Brain microvascular endothelial cell (primary cell): ENCODE data around the gene SLC9A3.

ENCODE experiments used
- DNase-seq: peaks from one replicate; pipeline ENCODE4 v3.0.0-alpha.2; 2020
- H3K27ac ChIP-seq: fragments of 250-450 bp; sonication (Bioruptor Pico); 2 replicates; pipeline ENCODE4 v1.5.1; 2020; ENCODE audit warnings: mild to moderate bottlenecking, moderate library complexity
- H3K27me3 ChIP-seq: fragments of 250-450 bp; sonication (Bioruptor Pico); replicated peaks from 2 replicates; pipeline ENCODE4 v1.5.1; 2020; ENCODE audit warnings: mild to moderate bottlenecking
- H3K36me3 ChIP-seq: fragments of 250-450 bp; sonication (Bioruptor Pico); replicated peaks from 2 replicates; pipeline ENCODE4 v1.5.1; 2020; ENCODE audit warnings: mild to moderate bottlenecking
- H3K4me3 ChIP-seq: 2 replicates; pipeline ENCODE4 v1.5.1; 2011; ENCODE audit warnings: low read depth, mild to moderate bottlenecking, control low read depth, low read length, moderate library complexity
- CTCF ChIP-seq: IDR thresholded peaks from 2 replicates; pipeline ENCODE4 v1.5.1; 2011; ENCODE audit warnings: low read depth, mild to moderate bottlenecking, moderate library complexity, low read length, control low read depth, inconsistent platforms; ENCODE audit errors: missing control alignments
- in situ Hi-C: cut with HindIII; loops from 2 replicates; pipeline ENCODE4 v1.10.0; 2017; ENCODE audit warnings: low sequenced_read_pairs, low pct_ligation_motif_present

The SLC9A3 gene

GRCh38 chr5:482506-482905 is 41.7 kb downstream of the SLC9A3 start:
- in situ Hi-C loops, result no loop called here
- TF ChIP-seq CTCF, result no peak
- Histone ChIP-seq H3K4me3 (no peak overlapping the region), H3K27me3 (peaks cover 3% of the 10 kb centered on the region), H3K27ac (no peak overlapping the region), H3K36me3 (no peaks in the 10 kb centered on the region)
- no peak for DNase-seq

GRCh38 chr5:482021-482420 is 42.2 kb downstream of the SLC9A3 start:
- in situ Hi-C loops, result no loop called here

GRCh38 chr5:481347-481746 is 42.9 kb downstream of the SLC9A3 start:
- in situ Hi-C loops, result no loop called here
- no peak for TF ChIP-seq CTCF
- peaks cover 13% of the 10 kb centered on the region for H3K27me3 ChIP-seq

More at GRCh38 chr5:482021-482420, 42.2 kb downstream of the SLC9A3 start:
- no peak overlapping the region for H3K27ac ChIP-seq
- no peak for TF ChIP-seq CTCF
- H3K4me3 ChIP-seq, result no peak overlapping the region
- no peak for DNase-seq
- peaks cover 6% of the 10 kb centered on the region for H3K27me3 ChIP-seq
- no peaks in the 10 kb centered on the region for H3K36me3 ChIP-seq

GRCh38 chr5:479566-480319 is 44.5 kb downstream of the SLC9A3 start:
- H3K27me3 ChIP-seq, result peaks cover 29% of the 10 kb centered on the region
- no peak overlapping the region for H3K27ac ChIP-seq
- no peak for DNase-seq
- in situ Hi-C loops, result no loop called here
- no peak overlapping the region for H3K4me3 ChIP-seq
- no peaks in the 10 kb centered on the region for H3K36me3 ChIP-seq
- TF ChIP-seq CTCF, result no peak

More at GRCh38 chr5:481347-481746, 42.9 kb downstream of the SLC9A3 start:
- Histone ChIP-seq H3K27ac (no peak overlapping the region), H3K4me3 (no peak overlapping the region), H3K36me3 (no peaks in the 10 kb centered on the region)
- no peak for DNase-seq

GRCh38 chr5:478982-479535 is 45.2 kb downstream of the SLC9A3 start:
- Histone ChIP-seq H3K27me3 (peaks cover 30% of the 10 kb centered on the region), H3K27ac (no peak overlapping the region), H3K36me3 (no peaks in the 10 kb centered on the region), H3K4me3 (no peak overlapping the region)
- in situ Hi-C loops, result no loop called here
- TF ChIP-seq CTCF, result no peak
- DNase-seq, result no peak
